Right lobe of liver (tissue), 6 donors: ENCODE results near the gene NUP93. TPM values are rescaled to one million over a fixed set of nuclear protein-coding genes. Genes with fewer than 3 reads are reported as not detected.

Source experiments
- ATAC-seq, 4 donors: fragments of 200-7000 bp; cut with Tn5 transposase; one replicate each; pipeline ENCODE4 v1.9.1; 2020; ENCODE audit warnings: mild to moderate bottlenecking in 4 of 4, moderate library complexity in 4 of 4
- DNase-seq, 3 donors: peaks; one replicate each; pipeline ENCODE4 v3.0.0-alpha.2; 2020
- H3K27ac ChIP-seq, 3 donors: fragments of 200-600 bp; one replicate each; pipeline ENCODE4 v1.8.0; 2022
- H3K27me3 ChIP-seq, 2 donors: fragments of 200-600 bp; one replicate each; pipeline ENCODE4 v1.8.0; 2022
- H3K36me3 ChIP-seq, 4 donors: fragments of 200-600 bp; sonication (generic) in 1 of 4; one replicate each; pipeline versions ENCODE4 v1.5.1 to v1.8.0; 2017 to 2022; ENCODE audit warnings: control low read depth in 1 of 4
- H3K4me1 ChIP-seq, 4 donors: fragments of 200-600 bp; sonication (generic) in 1 of 4; one replicate each; pipeline versions ENCODE4 v1.5.1 to v1.8.0; 2017 to 2022; ENCODE audit warnings: control low read depth in 1 of 4
- H3K4me3 ChIP-seq, 3 donors: fragments of 200-600 bp; one replicate each; pipeline ENCODE4 v1.8.0; 2022
- H3K9me3 ChIP-seq, 4 donors: fragments of 200-600 bp; sonication (generic) in 1 of 4; one replicate each; pipeline versions ENCODE4 v1.5.1 to v1.8.0; 2017 to 2022; ENCODE audit warnings: control low read depth in 1 of 4
- CTCF ChIP-seq, 4 donors: fragments of 200-600 bp in 3 of 4; fragments of 450-650 bp in 1 of 4; IDR thresholded peaks; one replicate each; pipeline versions ENCODE4 v1.5.1 to v1.8.0; 2016 to 2022; ENCODE audit warnings: antibody characterized with exemption in 4 of 4, mild to moderate bottlenecking in 2 of 4
- POLR2A ChIP-seq: fragments of 450-650 bp; IDR thresholded peaks from one replicate; pipeline ENCODE4 v1.6.1; 2017; ENCODE audit warnings: antibody characterized with exemption, mild to moderate bottlenecking
- WGBS: methylation state at CpG from one replicate; pipeline ENCODE4 v1.1.6; 2018; ENCODE audit warnings: low coverage, low lambda C conversion rate; ENCODE audit not compliant: insufficient coverage; ENCODE audit errors: missing lambda C conversion rate; 5-methylcytosine and 5-hydroxymethylcytosine counted together
- intact Hi-C, 2 donors: fragments of 100-400 bp; cut with DNase I; formaldehyde crosslinking; loops; one replicate each; pipeline versions ENCODE4 v1.11.2 to v1.14.1; 2022
- total RNA-seq, 6 experiments: library from RNA; depleted of rRNA in 2 of 6; stranded (reverse); fragments of >200 nt in 2 of 6; fragmentation: NEBNext Ultra II Directional in 3 of 6; extraction: Animal tissue kit (Norgen Biotek cat#: 25700) in 3 of 6; gene quantifications; one replicate each; pipeline versions ENCODE4 v1.1.0 to v1.2.4, GENCODE V29; 2016 to 2023
- donor health status: DM: no; HTN: yes; CAD: no.
- donor health status: DM: no; HTN: no; CAD: no.
- donor health status: DM: no; HTN: no; CAD: no.
- donor health status: DM: no; HTN: yes; CAD: no.
- donor health status: DM: no; HTN: yes; CAD: no.

NUP93 gene
- total RNA-seq, 6 experiments from 2014 or later: 8.3 to 17.0 (median 12.8) TPM

GRCh38 chr16:56825826-56826225 lies 95.9 kb downstream of the NUP93 start:
- ATAC-seq: no peak
- Histone ChIP-seq H3K9me3 (no peaks in the 10 kb centered on the region), H3K27ac (no peak overlapping the region), H3K36me3 (peaks cover 0 to 3% (median 0%) of the 10 kb centered on the region in 4 donors), H3K27me3 (no peaks in the 10 kb centered on the region), H3K4me3 (no peak overlapping the region), H3K4me1 (no peaks in the 10 kb centered on the region)
- intact Hi-C loops: no loop called here
- TF ChIP-seq POLR2A (no peak), CTCF (IDR thresholded peaks at IDR 0.05) (no peak)
- no peak for DNase-seq

DNA sequence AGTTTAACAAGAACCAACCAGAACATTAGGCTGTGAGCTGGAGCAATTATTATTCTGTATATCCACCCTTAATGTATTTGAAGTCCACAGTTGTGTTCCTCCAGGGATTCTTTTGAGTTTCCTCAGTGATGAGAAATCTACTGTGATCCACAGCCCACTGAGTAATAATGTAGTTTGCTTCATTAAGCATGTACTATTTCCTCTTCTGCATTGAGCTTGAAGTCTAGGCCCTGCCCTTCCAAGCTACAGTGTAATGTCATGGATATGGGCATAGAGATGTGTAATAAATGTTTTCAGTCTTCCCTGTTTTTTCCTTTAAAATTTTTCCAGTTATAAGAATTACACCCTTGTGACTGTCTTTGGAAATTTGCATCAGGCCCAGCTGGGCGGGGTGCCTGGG lies 98.7 kb downstream of the NUP93 start:
- Histone ChIP-seq H3K27me3 (no peaks in the 10 kb centered on the region), H3K4me1 (no peaks in the 10 kb centered on the region), H3K36me3 (peaks cover 0 to 24% (median 0%) of the 10 kb centered on the region in 4 donors), H3K27ac (no peak overlapping the region), H3K9me3 (no peaks in the 10 kb centered on the region), H3K4me3 (no peak overlapping the region)
- no peak for TF ChIP-seq POLR2A
- TF ChIP-seq CTCF (IDR thresholded peaks at IDR 0.05): no peak
- WGBS: 100% methylated on average over 1 of the region's 1 CpG
- ATAC-seq: no peak
- DNase-seq: no peak
- intact Hi-C loops: no loop called here

GRCh38 chr16:56830669-56831068 lies 100.7 kb downstream of the NUP93 start:
- Histone ChIP-seq H3K36me3 (peaks cover 0 to 24% (median 0%) of the 10 kb centered on the region in 4 donors), H3K27me3 (no peaks in the 10 kb centered on the region), H3K9me3 (no peaks in the 10 kb centered on the region), H3K27ac (no peak overlapping the region), H3K4me1 (no peaks in the 10 kb centered on the region), H3K4me3 (no peak overlapping the region)
- no peak for DNase-seq
- WGBS: 0% methylated on average over 1 of the region's 2 CpGs
- intact Hi-C loops: no loop called here
- TF ChIP-seq POLR2A (no peak), CTCF (IDR thresholded peaks at IDR 0.05) (no peak)
- ATAC-seq: no peak

DNA sequence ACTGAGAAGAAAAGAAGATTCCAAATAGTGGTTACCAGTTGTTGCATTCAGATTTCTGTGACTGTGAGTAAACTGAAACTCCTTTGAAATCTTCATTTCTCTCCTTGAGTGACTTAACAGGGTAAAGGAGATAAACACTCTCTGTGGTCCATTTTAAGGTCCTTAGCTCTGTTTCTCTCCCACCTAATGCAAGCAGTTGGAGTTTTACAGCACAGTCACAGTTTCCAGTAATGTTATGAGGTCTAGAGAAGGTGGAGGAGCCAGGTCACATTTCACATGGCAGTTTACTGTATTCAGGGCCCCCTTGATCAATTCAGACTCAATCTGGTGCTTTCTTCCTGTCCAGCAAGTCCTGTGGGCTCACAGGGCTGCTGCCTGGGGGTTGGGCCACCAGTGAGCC lies 102.8 kb downstream of the NUP93 start:
- peaks cover 0 to 31% (median 4%) of the 10 kb centered on the region in 4 donors for H3K36me3 ChIP-seq
- H3K4me3 ChIP-seq: no peak overlapping the region
- TF ChIP-seq CTCF (IDR thresholded peaks at IDR 0.05) (no peak), POLR2A (no peak)
- no peaks in the 10 kb centered on the region for H3K4me1 ChIP-seq
- H3K9me3 ChIP-seq: no peaks in the 10 kb centered on the region
- H3K27ac ChIP-seq: no peak overlapping the region
- ATAC-seq (no peak), DNase-seq (no peak)
- no peaks in the 10 kb centered on the region for H3K27me3 ChIP-seq
- intact Hi-C loops: no loop called here

- TF ChIP-seq POLR2A (no peak), CTCF (IDR thresholded peaks at IDR 0.05) (no peak)
- intact Hi-C loops: no loop called here
- Histone ChIP-seq H3K27me3 (no peaks in the 10 kb centered on the region), H3K4me3 (no peak overlapping the region), H3K4me1 (no peaks in the 10 kb centered on the region), H3K27ac (no peak overlapping the region), H3K9me3 (no peaks in the 10 kb centered on the region), H3K36me3 (peaks cover 0 to 31% (median 8%) of the 10 kb centered on the region in 4 donors)
- 95% methylated on average over 8 of the region's 9 CpGs for WGBS
- no peak for DNase-seq
- no peak for ATAC-seq
Observed at GRCh38 chr16:56833243-56833970, 103.5 kb downstream of the NUP93 start.
